Effector CD8-positive, alpha-beta T cell (primary cell): Measurements from ENCODE around the gene GRIA3.
"Not testable (repeated sequence)": the region's sequence is repeated elsewhere in the genome, so short reads cannot be mapped to it uniquely, and the experiment has no call there.

Experiments used
- DNase-seq: peaks from one replicate; lab custom pipeline; 2025; lab: John Stamatoyannopoulos, UW

Gene GRIA3

GRCh38 chrX:123277347-123277746 is 93.3 kb downstream of the GRIA3 start:
- no peak for DNase-seq

DNA sequence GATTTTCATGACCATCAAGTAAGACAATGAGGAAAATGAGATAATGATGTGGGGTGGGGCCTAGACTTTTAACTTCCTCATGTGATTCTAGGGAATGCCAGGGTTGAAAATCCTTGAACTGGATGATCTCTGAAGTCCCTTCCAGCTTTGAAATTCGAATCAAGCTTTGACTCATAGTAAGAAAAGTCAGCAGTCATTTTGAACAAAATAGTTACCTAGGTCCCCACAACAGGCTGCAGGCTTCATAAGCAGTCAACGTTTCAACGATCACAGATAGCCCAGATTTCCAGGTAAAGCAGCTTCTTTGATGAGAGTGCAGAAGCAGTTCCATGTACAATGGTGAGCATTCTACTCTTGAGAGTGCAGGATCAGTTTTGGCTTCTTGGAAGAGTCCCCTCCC is 93.7 kb downstream of the GRIA3 start:
- DNase-seq, result no peak

- no peak for DNase-seq
Observed at GRCh38 chrX:123282241-123282640, 98.2 kb downstream of the GRIA3 start.

DNA sequence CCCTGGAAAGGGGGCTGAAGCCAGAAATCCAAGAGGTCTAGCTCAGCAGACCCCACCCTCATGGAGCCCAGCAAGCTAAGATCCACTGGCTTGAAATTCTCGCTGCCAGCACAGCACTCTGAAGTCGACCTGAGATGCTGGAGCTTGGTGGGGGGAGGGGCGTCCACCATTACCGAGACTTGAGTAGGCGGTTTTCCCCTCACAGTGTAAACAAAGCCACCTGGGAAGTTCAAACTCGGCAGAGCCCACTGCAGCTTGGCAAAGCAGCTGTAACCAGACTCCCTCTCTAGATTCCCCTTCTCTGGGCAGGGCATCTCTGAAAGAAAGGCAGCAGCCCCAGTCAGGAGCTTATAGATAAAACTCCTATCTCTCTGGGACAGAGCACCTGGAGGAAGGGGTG is 99.3 kb downstream of the GRIA3 start:
- not testable (repeated sequence) for DNase-seq

- no peak for DNase-seq
Observed at GRCh38 chrX:123291623-123292022, 107.5 kb downstream of the GRIA3 start.

DNA sequence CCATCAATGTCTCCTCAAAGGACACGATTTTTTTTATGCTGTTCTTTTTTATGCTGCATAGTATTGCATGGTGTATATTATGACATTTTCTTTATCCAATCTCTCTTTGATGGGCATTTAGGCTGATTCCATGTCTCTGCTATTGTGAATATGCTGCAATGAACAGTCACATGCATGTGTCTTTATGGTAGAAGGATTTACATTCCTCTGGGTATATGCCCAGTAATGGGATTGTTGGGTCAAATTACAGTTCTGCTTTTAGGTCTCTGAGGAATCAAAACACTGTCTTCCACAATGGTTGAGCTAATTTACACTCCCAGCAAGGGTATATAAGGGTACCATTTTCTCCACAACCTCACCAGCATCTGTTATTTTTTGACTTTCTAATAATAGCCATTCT is 113.9 kb downstream of the GRIA3 start:
- DNase-seq, result no peak

GRCh38 chrX:123303429-123303828 is 119.4 kb downstream of the GRIA3 start:
- no peak for DNase-seq

- no peak for DNase-seq
Observed at GRCh38 chrX:123308658-123309057, 124.6 kb downstream of the GRIA3 start.

DNA sequence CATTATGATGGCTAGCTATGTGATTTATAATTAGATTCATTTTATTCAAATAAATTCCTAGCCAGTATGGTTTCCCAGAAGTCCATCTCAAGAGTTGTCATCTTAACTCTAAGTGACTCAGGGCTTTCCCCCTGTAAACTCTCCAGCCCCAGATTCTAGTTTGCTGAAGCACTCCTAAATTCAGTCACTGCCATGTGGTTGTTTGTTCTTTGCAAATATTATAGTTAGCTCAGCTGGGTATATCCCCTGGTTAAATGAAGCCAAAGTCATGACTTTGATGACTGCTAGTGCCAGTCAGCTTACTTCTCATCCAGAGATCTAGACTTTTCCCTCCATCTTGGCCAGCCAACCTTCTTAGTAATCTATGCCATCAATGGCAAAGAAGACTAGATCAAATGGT is 126.0 kb downstream of the GRIA3 start:
- no peak for DNase-seq

- DNase-seq, result no peak
Observed at GRCh38 chrX:123311486-123311885, 127.4 kb downstream of the GRIA3 start.

DNA sequence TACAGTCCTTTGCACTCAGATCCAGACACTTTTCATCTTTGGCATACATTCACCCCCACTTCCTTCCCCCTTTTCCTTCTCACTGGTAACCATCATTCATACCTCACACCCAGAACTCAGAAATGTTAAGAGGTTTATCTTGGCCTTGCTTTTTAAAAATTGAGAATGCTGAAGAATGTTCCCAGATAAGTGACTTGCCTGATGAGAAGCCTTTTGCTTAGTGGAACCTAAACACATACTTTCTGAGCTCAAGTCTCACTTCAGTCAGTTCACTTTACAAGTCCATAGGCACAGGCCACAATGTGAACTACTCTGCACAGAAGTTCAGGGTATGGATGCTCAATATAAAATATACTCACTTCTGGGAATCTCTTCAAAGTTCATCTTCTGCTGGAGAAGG is 129.4 kb downstream of the GRIA3 start:
- DNase-seq, result no peak

GRCh38 chrX:123320622-123321021 is 136.5 kb downstream of the GRIA3 start:
- DNase-seq, result no peak

DNA sequence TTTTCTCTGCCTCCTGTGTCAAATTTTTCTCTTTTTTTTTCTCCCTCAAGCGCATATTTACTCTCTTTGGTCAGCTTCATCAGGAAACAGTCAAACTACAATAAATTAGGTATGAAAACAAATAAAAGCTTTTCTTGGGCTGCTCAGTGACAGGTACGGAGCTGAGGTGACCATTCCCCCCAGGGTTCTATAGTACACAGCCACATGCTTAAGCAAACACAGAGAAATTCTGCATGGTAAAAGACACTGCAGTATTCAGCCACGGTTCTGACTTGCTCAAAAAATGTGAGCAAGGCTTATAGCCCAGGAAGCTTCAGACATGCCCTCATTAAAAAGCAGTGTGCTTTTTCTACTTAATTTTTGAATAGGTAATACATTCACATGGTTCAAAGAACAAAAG is 138.5 kb downstream of the GRIA3 start:
- no peak for DNase-seq

DNA sequence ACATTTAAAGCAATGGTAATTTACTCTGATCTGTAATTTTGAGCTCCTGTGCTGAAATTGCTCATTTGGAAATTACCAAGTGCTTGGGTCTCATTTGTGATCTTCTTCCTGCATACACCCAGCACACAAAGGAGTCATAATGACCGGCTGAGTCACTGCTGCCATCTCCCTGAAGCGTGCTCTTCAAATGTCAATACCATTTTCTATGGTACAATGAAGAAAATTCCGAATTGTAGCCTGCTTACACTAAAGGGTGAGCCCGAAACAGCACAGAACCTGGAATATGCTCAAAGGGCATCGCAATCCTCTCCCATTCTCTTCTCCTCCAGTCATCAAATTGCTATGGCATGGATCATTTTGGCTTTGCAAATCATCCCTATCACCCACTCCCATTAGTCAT is 140.5 kb downstream of the GRIA3 start:
- no peak for DNase-seq

- DNase-seq, result no peak
Observed at GRCh38 chrX:123330229-123330942, 146.3 kb downstream of the GRIA3 start.

GRCh38 chrX:123331349-123331748 is 147.3 kb downstream of the GRIA3 start:
- no peak for DNase-seq

DNA sequence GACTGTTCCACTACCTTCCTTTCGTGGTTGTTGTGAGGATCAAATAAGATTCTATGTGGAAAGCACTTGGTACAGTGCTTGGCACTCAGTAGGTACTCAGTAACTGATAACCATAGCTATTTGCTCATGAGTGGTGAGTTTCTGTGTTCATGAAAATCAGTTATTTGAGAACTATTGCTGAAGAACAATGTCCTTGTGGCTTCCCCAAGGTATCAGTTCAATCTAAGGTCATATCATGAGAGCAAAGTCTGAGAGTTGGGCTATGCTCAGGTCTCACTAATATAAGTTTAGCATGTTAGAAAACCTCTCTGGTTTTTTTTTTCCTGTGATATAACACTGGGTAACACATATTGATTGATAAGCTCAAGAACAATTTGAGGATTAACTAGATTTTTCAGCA is 147.8 kb downstream of the GRIA3 start:
- no peak for DNase-seq

DNA sequence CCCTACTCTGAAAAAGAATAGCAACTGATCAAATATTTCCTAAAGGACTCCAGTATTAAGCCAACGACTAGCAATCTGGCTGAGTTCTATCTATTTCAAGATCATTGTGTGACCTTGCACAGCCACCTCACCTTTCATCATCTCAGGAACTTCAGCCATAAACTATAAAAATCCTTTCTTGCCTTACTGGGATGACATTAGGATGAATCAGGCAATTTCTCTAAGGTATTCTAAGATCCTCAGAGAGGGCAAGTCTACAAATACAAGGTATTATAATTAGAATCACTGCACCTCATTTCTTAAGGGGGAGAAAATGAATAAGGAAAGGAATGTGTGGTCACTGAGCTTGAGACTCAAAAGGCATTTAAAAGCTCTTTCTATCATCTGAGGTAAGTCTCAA is 152.6 kb downstream of the GRIA3 start:
- no peak for DNase-seq

- no peak for DNase-seq
Observed at GRCh38 chrX:123337886-123338639, 154.0 kb downstream of the GRIA3 start.

DNA sequence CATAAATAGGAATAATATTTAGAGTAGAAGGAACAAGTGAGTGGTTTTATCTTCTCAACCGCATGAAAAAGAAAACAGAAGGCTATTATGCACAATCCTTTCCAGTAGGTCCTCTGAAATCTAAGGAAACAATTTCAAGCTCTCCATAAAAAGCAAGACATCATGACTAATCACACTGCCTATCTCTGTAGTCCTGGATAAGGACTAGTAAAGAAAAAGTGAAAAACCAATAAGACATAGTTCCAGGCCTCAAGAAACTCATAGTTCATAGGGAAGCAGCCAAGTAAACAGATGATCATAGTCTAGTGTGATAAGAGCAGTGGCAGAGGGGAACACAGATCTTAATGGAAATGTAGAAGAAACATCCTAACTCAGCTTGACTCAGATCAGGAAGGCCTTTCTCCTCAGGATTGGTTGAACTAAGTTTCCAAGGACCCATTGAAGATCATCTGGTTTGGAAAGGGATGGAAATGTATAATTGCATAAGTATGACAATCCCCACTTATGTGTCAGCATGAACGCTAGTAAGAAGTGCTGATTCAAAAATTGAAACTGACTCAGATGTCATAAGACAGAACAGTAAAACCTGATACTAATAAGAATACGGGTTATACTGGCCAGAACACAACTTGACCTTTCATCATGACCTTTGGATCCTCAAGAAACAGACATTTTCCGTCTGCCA is 155.3 kb downstream of the GRIA3 start:
- DNase-seq, result no peak

DNA sequence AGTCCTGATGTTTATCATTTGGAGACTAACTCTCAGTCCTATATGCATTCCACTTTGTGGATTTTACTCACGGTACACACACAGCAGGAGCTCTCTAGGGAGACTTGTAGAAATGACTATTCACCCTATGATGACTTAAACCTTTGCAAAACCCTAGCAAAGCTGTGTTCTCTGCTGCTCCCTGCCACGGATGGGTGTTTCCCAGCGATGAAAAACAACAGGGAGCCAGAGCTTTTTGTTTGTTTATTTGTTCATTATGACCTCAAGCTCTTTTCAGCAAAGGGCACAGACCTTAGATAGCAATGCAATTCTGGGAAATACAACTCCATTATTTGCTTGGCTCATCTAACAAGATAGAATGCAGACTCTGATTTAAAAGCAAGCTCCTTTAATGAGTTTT is 156.6 kb downstream of the GRIA3 start:
- no peak for DNase-seq

DNA sequence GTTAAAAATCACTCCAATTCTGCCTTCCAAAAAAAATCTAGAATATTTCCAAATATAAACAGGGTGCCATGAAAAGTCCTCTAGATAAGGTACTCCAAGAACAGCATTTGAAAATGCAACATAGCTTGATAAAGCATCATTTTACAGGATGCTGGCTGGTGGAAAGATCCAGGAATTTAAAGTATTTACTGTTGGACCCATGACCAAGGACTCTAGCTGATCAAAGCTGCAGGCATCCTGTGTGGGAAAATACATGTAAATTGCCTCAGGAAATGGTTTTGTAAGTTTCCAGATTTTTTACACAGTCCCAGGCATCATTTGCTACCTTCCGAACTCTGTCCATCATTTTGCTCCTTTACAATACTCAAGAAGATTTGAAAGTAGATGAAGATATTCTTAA is 164.4 kb downstream of the GRIA3 start:
- DNase-seq, result no peak

GRCh38 chrX:123350226-123350625 is 166.1 kb downstream of the GRIA3 start:
- no peak for DNase-seq
